ENCODE data around the gene ARHGAP22.

ARHGAP22 gene

DNA sequence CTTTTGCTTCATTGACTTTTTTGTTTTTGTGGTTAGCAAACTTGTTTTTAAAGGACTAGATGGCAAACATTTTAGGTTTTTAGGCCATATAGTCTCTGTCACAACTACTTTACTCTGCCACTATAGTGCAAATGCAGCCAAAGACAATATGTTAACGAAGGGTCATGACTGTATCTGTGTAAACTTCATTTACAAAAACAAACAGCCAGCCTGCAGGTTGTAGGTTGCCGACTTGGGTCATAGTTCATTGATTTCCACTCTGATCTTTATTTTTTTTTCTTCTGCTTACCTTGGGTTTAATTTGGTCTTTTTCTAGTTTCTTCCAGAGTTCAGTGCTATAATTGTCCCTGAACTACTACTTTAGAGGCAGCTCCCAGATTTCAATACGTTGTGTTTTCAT, 120.0 kb downstream of the ARHGAP22 start:
- Histone ChIP-seq H3K36me3 (ENCODE audit: low read depth) (no peaks in the 10 kb centered on the region), H3K4me3 (ENCODE audit: severe bottlenecking) (no peak overlapping the region), H3K4me1 (ENCODE audit: insufficient read depth, poor library complexity, severe bottlenecking) (no peaks in the 10 kb centered on the region), H3K9me3 (ENCODE audit: severe bottlenecking) (peaks cover 2% of the 10 kb centered on the region), H3K27me3 (ENCODE audit: insufficient read depth, poor library complexity, severe bottlenecking) (peaks cover 5% of the 10 kb centered on the region), H3K27ac (ENCODE audit: poor library complexity, severe bottlenecking) (no peak overlapping the region)
- TF ChIP-seq, protein P1, sequence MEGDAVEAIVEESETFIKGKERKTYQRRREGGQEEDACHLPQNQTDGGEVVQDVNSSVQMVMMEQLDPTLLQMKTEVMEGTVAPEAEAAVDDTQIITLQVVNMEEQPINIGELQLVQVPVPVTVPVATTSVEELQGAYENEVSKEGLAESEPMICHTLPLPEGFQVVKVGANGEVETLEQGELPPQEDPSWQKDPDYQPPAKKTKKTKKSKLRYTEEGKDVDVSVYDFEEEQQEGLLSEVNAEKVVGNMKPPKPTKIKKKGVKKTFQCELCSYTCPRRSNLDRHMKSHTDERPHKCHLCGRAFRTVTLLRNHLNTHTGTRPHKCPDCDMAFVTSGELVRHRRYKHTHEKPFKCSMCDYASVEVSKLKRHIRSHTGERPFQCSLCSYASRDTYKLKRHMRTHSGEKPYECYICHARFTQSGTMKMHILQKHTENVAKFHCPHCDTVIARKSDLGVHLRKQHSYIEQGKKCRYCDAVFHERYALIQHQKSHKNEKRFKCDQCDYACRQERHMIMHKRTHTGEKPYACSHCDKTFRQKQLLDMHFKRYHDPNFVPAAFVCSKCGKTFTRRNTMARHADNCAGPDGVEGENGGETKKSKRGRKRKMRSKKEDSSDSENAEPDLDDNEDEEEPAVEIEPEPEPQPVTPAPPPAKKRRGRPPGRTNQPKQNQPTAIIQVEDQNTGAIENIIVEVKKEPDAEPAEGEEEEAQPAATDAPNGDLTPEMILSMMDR (IDR thresholded peaks at IDR 0.05; ENCODE audit: poor library complexity, severe bottlenecking) = no peak
- DNase-seq (ENCODE audit: low spot score) (no peak), ATAC-seq (ENCODE audit: low read depth) (no peak)

DNA sequence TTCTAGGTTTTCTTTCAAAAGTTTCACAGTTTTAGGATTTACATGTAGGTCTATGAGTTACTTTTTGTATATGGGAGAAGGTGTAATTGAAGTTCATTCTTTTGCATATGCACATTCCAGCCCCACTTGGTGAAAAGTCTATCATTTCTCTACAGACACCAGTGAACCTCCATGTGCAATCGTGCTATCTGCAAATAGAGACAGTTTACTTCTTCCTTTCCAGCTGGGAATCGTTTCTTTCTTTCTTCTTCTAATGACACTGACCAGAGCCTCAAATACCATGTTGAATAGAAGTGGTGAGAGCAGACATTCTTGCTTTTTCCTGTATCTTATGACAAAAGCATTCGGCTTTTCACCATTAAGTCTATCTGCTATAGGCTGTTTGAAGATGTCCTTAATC, 122.7 kb downstream of the ARHGAP22 start:
- Histone ChIP-seq H3K4me3 (ENCODE audit: severe bottlenecking) (no peak overlapping the region), H3K4me1 (ENCODE audit: insufficient read depth, poor library complexity, severe bottlenecking) (no peaks in the 10 kb centered on the region), H3K9me3 (ENCODE audit: severe bottlenecking) (peaks cover 2% of the 10 kb centered on the region), H3K27me3 (ENCODE audit: insufficient read depth, poor library complexity, severe bottlenecking) (peaks cover 5% of the 10 kb centered on the region), H3K27ac (ENCODE audit: poor library complexity, severe bottlenecking) (no peak overlapping the region), H3K36me3 (ENCODE audit: low read depth) (no peaks in the 10 kb centered on the region)
- ATAC-seq (ENCODE audit: low read depth) = no peak
- TF ChIP-seq, protein P1 (IDR thresholded peaks at IDR 0.05; ENCODE audit: poor library complexity, severe bottlenecking) = no peak
- no peak for DNase-seq (ENCODE audit: low spot score)

DNA sequence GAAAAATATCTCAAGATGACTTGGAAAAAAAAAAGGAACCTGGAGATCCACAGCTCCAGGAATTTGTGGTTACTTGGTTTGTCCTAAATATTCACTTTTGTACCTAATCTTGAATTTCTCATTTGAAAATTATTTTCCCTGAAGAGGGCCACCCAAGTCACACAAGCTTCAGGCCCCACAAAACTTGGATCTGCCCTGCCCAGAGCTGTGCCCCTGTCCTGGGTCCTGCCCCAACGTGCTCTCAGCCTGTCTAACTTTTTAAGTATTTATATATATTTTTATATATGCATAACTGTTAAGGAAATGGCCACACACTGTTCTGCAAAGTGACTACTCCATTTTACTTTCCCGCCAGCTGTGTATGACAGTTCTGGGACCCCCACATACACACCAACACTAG, 123.5 kb downstream of the ARHGAP22 start:
- Histone ChIP-seq H3K4me3 (ENCODE audit: severe bottlenecking) (no peak overlapping the region), H3K27me3 (ENCODE audit: insufficient read depth, poor library complexity, severe bottlenecking) (peaks cover 5% of the 10 kb centered on the region), H3K27ac (ENCODE audit: poor library complexity, severe bottlenecking) (no peak overlapping the region), H3K9me3 (ENCODE audit: severe bottlenecking) (peaks cover 2% of the 10 kb centered on the region), H3K36me3 (ENCODE audit: low read depth) (no peaks in the 10 kb centered on the region), H3K4me1 (ENCODE audit: insufficient read depth, poor library complexity, severe bottlenecking) (no peaks in the 10 kb centered on the region)
- TF ChIP-seq, protein P1 (IDR thresholded peaks at IDR 0.05; ENCODE audit: poor library complexity, severe bottlenecking) = no peak
- DNase-seq (ENCODE audit: low spot score) (no peak), ATAC-seq (ENCODE audit: low read depth) (no peak)

DNA sequence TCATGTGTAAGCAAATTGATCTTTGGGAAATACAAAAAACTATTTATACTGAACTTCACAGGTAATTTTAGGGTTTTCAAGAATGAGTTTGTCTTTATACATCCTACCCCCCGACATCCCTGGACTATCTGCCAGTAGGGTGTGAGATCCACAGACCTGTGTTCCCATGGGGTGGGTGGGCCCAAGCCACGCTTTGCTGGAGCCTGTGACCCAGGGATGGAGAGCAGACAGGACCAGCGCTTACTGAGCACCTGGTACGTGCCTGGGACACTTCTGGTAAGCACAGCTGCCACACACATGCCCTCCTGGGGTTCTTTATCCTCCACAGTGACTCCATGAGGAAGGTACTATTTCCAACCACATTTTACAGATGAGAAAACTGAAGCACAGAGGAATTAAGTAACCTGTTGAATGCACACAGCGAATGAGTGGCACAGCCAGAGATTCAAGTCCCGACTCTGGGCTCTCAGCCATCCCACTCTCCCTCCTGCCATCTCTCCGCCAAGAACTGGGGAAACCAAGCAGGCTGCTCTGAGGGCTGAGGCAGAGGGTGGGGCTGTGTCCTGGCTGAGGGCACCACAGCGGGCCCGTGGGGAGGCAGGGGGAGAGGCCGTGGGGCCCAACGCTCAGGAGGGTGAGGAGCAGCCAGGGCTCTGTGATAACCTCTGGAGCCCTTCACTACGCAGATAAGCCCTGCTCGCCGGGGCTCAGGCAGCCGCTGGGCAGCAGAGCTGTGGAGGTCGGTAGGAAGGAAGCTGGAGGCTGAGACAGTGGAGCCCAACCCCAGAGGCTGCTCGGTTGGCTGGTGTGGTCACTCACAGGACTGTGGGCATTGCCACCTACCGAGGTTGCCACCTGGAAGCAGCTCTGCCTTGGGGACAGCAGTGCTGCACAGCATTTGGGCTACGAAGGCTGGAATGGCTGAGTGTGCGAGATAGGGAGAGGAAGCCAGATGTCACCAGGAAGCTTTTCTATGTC, 124.2 kb downstream of the ARHGAP22 start:
- no peak for DNase-seq (ENCODE audit: low spot score)
- H3K4me1 ChIP-seq (ENCODE audit: insufficient read depth, poor library complexity, severe bottlenecking) = no peaks in the 10 kb centered on the region
- H3K27ac ChIP-seq (ENCODE audit: poor library complexity, severe bottlenecking) = no peak overlapping the region
- H3K36me3 ChIP-seq (ENCODE audit: low read depth) = no peaks in the 10 kb centered on the region
- H3K4me3 ChIP-seq (ENCODE audit: severe bottlenecking) = no peak overlapping the region
- no peak for ATAC-seq (ENCODE audit: low read depth)
- peaks cover 5% of the 10 kb centered on the region for H3K27me3 ChIP-seq (ENCODE audit: insufficient read depth, poor library complexity, severe bottlenecking)
- TF ChIP-seq, protein P1 (IDR thresholded peaks at IDR 0.05; ENCODE audit: poor library complexity, severe bottlenecking) = no peak
- peaks cover 2% of the 10 kb centered on the region for H3K9me3 ChIP-seq (ENCODE audit: severe bottlenecking)
